Suppressor macrophage treated with lipopolysaccharide for 1 hour (primary cell): ENCODE data around the gene LITAF.
"Not testable (repeated sequence)": the region's sequence is repeated elsewhere in the genome, so short reads cannot be mapped to it uniquely, and the experiment has no call there.

Experiments used
- DNase-seq, 3 donors: peaks; one replicate each; pipeline ENCODE4 v3.0.0-alpha.2; 2020 to 2022

LITAF gene

DNA sequence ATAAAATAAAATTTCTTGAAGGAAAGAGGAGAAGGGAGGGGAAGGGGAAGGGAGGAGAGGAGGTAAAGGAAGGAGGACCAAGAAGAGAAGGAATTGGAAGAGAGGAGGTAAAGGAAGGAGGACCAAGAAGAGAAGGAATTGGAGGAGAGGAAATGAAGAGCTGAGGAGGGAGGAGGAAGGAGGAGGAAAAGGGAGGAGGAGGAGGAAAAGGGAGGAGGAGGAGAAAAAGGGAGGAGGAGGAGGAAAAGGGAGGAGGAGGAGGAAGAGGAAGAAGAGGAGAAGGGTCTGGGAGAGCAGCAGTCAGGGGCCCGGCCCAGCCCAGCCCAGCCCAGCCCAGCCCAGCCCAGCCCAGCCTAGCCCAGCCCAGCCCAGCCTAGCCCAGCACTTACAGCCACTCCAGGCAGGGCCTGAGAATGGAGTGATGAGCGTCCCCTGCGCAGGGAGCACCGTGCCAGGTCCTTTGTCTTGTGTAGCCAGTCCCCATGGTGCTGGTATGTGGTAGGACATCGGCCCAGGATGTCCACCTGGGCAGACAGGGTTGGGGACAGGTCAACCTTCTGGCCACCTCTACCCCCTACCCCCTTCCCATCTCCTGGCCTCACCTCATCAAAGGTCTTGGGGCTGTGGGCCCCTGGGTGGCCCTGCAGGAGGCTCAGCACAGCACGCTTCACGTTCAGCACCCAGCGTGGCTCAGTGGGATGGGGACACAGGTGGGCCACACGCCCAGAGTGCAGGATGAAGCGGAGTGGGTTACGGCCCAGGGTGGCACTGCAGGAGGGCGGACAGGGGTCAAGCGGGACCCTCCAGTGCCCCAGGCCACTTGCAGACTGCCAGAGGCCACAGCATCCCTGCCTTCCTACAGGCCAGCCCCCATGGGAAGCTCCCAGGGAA, 70.9 kb downstream of the LITAF start:
- DNase-seq, result no peak

DNA sequence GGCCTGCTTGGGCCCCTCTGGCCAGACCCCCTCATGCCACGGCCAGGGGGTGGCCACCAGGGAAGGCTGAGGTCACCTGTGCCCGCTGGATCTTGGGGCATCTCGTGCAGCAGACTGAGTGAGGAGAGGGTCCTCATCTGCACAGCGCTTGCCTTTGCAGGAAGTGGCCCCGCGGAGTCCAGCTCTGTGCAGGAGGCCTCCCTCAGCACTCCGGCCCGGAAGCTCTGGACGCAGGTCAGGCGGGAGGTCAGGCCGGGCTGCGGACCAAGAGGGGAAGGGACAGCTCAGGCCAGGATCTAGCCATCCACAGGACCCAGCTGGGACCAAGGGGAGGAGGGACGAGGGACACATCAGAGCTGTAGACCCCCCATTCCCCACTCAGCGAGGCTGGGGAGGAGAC, 72.4 kb downstream of the LITAF start:
- DNase-seq, result no peak

DNA sequence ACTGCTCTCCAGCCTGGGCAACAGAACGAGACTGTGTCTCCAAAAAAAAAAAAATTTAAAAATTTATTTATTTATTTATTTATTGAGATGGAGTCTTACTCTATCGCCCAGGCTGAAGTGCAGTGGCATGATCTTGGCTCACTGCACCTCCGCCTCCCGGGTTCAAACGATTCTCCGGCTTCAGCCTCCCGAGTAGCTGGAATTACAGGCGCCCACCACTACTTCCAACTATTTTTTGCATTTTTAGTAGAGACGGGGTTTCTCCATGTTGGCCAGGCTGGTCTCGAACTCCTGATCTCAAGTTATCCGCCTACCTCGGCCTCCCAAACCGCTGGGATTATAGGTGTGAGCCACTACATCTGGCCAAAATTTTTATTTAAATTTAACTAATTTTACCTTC, 73.4 kb downstream of the LITAF start:
- not testable (repeated sequence) for DNase-seq

DNA sequence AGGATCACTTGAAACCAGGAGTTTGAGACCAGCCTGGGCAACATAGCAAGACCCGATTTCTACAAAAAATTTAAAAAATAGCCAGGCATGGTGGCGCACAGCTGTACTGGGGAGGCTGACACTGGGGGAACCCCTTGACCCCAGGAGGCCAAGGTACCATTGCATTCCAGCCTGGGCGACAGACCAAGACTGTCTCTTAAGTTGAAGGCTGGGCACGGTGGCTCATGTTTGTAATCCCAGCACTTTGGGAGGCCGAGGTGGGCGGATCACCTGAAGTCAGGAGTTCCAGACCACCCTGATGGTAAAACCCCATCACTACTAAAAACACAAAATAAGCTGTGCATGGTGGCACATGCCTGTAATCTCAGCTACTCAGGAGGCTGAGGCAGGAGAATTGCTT, 74.9 kb downstream of the LITAF start:
- DNase-seq, result no peak

GRCh38 chr16:11511328-11511727, 75.4 kb downstream of the LITAF start:
- DNase-seq, result no peak

DNA sequence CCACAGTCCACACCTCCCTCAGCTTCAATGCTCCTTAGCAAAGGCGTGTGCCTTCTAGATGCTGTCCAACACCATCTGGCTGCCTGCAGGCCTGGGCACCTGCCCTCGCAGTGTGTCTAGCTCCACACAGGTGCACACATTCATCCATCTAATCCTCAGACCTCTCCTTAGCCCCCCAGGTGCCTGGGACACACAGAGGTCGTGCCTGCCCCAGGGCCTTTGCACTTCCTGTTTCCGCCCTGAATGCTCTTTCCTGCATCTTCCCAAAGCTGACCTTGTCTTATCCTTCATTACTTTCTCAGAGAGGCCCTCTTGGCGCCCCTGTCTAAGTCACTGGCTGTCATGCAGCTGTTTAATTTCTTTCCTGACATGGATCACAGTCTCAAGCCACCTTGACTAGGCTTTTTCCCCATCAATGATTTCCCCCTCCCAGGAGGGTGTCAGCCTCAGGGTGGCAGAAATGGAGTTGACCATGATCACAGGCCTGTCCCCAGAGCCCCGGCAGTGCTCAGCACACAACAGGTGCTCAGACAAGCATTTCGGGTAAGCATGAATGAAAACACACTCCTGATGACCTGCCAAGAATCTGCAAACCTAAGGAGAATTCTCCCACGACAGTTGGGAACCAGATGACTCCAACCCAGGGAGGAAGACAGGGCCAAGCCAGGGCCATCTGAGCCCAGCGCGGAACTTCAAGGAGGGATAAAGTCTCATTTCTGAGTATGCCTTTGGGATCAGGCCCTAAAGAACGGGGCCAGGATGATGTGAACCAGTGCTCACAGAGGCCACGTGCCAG, 76.3 kb downstream of the LITAF start:
- DNase-seq, result no peak

DNA sequence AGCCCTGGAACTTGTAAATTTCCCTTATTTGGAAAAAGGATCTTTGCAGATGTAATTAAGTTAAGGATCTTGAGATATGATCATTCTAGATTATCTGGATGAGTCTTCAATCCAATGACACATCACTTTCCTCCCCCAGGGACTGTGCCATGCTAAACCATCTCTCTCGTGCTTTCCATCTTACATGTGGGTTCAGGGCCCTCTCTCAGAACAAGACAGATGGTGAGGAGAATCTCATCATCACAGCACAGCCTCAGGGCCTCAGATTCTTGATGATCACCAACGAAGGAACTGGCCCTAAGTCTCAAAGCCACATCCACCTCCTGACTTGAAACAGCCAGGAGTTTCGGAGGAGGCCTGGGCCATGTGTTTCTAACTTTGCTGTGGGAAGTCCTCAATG, 78.7 kb downstream of the LITAF start:
- no peak for DNase-seq

DNA sequence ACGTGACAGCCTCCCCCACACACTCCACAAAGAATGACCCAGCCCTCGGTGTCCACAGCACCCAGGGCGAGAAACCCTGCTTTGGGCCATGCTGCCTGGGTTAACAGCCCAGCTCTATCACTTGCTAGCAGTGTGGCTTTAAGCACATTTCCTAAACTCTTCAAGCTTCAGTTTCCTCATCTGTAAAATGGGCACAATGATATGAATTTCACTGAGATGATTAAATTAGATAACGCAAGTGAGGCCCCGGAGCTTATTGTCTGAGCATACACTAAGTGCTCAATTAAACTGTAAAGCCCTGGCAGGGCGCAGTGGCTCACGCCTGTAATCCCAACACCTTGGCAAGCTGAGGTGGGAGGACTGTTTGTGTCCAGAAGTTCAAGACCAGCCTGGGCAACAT, 79.4 kb downstream of the LITAF start:
- no peak for DNase-seq

GRCh38 chr16:11506741-11507305, 79.9 kb downstream of the LITAF start:
- DNase-seq, result peak; percentile 36 to 46 (median 42)

GRCh38 chr16:11504261-11504660, 82.5 kb downstream of the LITAF start:
- DNase-seq, result not testable (repeated sequence)

- DNase-seq, result no peak
Measured at GRCh38 chr16:11503566-11503965, 83.2 kb downstream of the LITAF start.

DNA sequence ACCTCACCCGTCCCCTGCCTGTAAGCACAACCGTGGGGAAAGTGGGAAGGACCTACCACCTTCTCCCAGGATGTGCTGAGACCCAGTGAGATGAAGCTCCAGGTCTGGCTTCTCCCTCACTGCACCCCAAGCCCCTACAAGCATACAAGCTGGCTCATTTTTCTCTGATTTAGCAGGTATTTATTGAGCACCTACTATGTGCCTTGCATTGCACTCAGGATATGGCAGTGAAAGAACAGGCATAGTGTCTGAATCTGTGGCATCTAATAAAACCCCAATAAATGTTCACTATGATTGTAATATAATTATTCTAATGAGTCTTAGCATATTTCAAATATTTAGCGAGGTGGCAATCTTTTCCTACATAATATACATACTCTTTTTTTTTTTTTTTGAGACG, 84.5 kb downstream of the LITAF start:
- no peak for DNase-seq

DNA sequence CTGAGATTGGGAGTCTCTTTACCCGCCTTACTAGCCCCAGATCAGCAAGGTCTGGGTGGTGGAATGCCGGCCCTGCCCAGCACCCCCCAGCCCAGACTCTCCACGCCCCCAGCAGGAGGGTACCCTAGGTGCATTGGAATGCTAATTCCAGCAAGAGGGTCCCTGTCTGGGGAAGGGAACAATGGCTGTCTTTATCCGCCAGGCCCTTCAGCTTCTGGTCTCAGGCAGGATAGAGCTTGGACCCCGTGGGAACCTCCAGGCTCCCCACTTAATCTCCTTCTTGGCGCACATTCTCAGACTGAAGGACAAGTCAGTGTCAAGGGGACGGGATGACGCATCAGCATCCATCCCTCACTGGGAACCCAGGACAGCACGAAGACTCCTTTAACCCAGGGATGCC, 85.1 kb downstream of the LITAF start:
- DNase-seq, result no peak

- peak in 2 of 3 donors; percentile 21 to 48 for DNase-seq
Measured at GRCh38 chr16:11500700-11501346, 85.9 kb downstream of the LITAF start.

DNA sequence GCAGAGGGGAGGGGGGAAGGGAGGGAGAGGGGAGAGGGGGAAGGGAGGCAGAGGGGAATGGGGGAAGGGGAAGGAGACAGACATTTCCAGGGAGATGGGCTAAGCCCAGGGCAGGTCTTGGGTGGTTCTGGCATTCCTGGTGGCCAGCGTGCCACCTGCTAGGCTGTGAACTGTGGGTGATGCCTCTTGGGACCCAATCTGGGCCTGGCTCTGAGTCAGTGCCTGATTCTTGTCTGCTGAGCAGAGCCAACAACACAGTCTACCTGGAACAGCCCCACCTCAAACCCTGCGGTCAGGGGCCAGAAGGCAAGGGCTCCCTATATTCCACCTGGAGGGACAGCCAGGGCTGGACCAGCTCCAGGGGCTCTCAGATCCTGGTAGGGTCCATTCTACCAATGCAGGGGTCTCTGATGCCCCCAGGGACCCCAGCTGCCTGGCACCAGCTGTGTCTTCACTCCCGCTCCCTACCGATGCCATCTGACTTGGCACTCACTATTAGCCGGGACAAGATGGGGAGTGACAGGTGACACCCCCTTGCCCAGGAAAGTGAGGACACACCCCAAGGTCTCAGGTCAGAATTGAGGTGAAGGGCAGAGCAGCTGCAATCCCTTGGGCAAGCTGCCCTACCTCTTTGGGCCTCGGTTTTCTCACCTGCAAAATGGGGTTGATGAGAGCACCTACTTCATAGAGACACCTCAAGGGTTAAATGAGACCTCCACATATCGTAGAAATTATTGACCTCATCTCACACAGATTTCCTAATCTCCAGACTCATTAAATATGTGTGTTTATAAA, 87.2 kb downstream of the LITAF start:
- no peak for DNase-seq

DNA sequence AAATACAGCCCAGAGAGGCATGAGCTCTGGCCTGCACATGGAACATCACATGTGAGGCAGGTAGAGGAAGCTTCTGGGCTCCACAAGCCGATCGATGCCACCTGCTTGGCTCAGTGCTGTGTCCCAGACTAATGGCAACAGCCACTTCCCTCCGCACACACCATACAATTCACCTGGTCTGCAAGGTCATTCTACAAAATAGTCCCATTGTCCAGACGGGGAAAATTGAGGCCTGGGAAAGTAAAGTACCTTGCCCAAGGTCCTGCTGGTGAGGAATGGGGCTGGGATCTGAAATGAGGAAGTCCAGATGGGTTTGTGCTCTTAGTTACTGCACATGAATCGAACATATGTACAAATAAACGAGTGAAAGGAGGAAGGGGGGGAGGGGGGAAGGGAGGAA, 88.0 kb downstream of the LITAF start:
- DNase-seq, result peak; percentile 34 to 50 (median 45)

DNA sequence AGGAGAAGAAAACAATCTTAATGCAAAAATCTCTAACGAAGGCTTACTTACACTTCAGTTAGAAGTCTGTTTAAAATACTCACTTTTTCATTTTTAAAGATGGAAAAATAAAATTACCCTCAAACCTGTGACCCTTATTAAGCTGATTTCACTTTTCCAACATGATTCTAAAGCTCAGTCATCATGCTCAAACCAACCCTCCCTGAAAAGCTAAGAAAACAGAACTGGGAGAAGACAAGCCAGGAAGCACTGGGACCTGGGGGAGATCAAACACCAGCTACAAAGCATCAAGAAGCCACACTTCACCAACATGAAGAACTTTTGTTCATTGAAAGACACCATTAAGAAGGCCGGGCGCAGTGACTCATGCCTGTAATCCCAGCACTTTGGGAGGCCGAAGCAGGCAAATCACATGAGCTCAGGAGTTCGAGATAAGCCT, 88.8 kb downstream of the LITAF start:
- DNase-seq, result peak; percentile 20 to 37 (median 26)
